Measurements from ENCODE around the gene PACS2.

DNA sequence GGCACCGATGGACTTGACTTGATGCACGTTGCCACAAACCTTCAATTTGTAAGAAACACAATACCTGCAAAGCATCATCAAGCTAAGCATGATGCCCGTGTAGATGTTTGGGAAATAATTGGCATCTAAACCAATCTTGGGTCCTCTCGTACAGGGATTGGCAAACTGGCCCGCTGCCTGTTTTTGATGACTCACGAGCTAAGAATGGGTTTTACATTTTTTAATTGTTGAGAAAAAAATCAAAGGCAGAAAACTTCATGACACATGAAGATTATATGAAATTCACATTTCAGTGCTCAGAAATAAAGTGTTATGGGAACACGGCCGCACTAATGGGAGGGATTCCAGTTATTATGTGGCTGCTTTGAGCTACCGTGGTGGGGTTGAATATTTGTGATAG is 116.0 kb downstream of the PACS2 start:
- TF ChIP-seq, protein P1, sequence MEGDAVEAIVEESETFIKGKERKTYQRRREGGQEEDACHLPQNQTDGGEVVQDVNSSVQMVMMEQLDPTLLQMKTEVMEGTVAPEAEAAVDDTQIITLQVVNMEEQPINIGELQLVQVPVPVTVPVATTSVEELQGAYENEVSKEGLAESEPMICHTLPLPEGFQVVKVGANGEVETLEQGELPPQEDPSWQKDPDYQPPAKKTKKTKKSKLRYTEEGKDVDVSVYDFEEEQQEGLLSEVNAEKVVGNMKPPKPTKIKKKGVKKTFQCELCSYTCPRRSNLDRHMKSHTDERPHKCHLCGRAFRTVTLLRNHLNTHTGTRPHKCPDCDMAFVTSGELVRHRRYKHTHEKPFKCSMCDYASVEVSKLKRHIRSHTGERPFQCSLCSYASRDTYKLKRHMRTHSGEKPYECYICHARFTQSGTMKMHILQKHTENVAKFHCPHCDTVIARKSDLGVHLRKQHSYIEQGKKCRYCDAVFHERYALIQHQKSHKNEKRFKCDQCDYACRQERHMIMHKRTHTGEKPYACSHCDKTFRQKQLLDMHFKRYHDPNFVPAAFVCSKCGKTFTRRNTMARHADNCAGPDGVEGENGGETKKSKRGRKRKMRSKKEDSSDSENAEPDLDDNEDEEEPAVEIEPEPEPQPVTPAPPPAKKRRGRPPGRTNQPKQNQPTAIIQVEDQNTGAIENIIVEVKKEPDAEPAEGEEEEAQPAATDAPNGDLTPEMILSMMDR (IDR thresholded peaks at IDR 0.05): no peak
- TF ChIP-seq POLR2A (IDR thresholded peaks at IDR 0.05): no peak
